Glutamatergic neuron (in vitro differentiated cells): ENCODE data around the gene ANKRD63. TPM values are rescaled to one million over a fixed set of nuclear protein-coding genes. Genes with fewer than 3 reads are reported as not detected.

Experiments used
- DNase-seq: peaks from one replicate; pipeline ENCODE4 v3.0.0; 2022
- H3K27ac Mint-ChIP-seq: one replicate; pipeline ENCODE4 v1.8.0; 2020; ENCODE audit warnings: mild to moderate bottlenecking, mixed read lengths, inconsistent platforms; ENCODE audit not compliant: unreplicated experiment
- H3K27me3 Mint-ChIP-seq: one replicate; pipeline ENCODE4 v1.8.0; 2020; ENCODE audit warnings: mild to moderate bottlenecking, moderate library complexity, mixed read lengths, inconsistent platforms; ENCODE audit not compliant: unreplicated experiment
- H3K36me3 Mint-ChIP-seq: one replicate; pipeline ENCODE4 v1.8.0; 2020; ENCODE audit warnings: mild to moderate bottlenecking, mixed read lengths, inconsistent platforms; ENCODE audit not compliant: unreplicated experiment
- H3K4me1 Mint-ChIP-seq: one replicate; pipeline ENCODE4 v1.8.0; 2020; ENCODE audit warnings: mild to moderate bottlenecking, low read depth, mixed read lengths, inconsistent platforms; ENCODE audit not compliant: unreplicated experiment
- H3K4me3 Mint-ChIP-seq: one replicate; pipeline ENCODE4 v1.8.0; 2020; ENCODE audit warnings: mild to moderate bottlenecking, mixed read lengths, inconsistent platforms; ENCODE audit not compliant: unreplicated experiment
- H3K9me3 Mint-ChIP-seq: one replicate; pipeline ENCODE4 v1.8.0; 2020; ENCODE audit warnings: mild to moderate bottlenecking, moderate library complexity, mixed read lengths, inconsistent platforms; ENCODE audit not compliant: unreplicated experiment
- total RNA-seq: library from RNA; stranded (reverse); fragmentation: NEBNext Ultra II Directional; extraction: Animal tissue kit (Norgen Biotek cat#: 25700); gene quantifications from one replicate; pipeline ENCODE4 v1.2.1, GENCODE V29; 2021; ENCODE audit not compliant: unreplicated experiment
- TF ChIP-seq, protein P1 (sequence below): fragments of 200-600 bp; sonication (generic); IDR thresholded peaks from one replicate; pipeline ENCODE4 v1.5.0; 2021; ENCODE audit not compliant: partially characterized antibody, unreplicated experiment

ANKRD63 gene
- total RNA-seq, 1 donor from 2014 or later = not detected

DNA sequence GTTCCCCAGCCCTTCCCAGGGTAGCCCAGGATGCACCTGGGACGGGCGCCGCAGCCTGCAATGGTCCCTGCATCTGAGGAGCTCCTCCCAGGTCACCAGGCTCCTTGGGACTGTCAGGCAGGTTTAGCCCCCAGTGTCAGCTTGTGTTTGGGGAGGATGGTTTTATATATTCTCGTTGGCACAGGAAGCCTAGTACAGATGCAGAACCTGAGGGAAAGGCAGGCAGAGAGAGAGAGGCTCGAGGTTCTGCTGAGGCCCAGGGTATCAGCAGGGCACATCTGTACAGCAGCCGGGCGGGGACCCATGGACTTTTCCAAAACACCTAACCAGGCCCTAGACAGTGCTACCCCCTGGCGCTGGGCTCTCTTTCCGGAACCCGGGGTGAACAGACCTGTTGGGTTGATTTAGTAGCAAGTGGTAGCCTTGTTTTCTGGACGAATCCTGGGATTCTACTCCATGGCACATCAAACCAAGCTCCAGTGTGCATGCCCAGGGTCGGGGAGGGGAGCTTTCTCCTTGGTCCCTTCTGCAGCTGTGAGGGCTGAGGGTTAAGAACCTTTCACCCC, 35.4 kb downstream of the ANKRD63 start:
- Mint-ChIP-seq H3K36me3 (no peaks in the 10 kb centered on the region), H3K4me3 (no peak overlapping the region), H3K9me3 (no peaks in the 10 kb centered on the region), H3K4me1 (peaks cover 3% of the 10 kb centered on the region), H3K27ac (no peak overlapping the region), H3K27me3 (peaks cover 6% of the 10 kb centered on the region)
- TF ChIP-seq, protein P1, sequence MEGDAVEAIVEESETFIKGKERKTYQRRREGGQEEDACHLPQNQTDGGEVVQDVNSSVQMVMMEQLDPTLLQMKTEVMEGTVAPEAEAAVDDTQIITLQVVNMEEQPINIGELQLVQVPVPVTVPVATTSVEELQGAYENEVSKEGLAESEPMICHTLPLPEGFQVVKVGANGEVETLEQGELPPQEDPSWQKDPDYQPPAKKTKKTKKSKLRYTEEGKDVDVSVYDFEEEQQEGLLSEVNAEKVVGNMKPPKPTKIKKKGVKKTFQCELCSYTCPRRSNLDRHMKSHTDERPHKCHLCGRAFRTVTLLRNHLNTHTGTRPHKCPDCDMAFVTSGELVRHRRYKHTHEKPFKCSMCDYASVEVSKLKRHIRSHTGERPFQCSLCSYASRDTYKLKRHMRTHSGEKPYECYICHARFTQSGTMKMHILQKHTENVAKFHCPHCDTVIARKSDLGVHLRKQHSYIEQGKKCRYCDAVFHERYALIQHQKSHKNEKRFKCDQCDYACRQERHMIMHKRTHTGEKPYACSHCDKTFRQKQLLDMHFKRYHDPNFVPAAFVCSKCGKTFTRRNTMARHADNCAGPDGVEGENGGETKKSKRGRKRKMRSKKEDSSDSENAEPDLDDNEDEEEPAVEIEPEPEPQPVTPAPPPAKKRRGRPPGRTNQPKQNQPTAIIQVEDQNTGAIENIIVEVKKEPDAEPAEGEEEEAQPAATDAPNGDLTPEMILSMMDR = no peak
- no peak for DNase-seq

DNA sequence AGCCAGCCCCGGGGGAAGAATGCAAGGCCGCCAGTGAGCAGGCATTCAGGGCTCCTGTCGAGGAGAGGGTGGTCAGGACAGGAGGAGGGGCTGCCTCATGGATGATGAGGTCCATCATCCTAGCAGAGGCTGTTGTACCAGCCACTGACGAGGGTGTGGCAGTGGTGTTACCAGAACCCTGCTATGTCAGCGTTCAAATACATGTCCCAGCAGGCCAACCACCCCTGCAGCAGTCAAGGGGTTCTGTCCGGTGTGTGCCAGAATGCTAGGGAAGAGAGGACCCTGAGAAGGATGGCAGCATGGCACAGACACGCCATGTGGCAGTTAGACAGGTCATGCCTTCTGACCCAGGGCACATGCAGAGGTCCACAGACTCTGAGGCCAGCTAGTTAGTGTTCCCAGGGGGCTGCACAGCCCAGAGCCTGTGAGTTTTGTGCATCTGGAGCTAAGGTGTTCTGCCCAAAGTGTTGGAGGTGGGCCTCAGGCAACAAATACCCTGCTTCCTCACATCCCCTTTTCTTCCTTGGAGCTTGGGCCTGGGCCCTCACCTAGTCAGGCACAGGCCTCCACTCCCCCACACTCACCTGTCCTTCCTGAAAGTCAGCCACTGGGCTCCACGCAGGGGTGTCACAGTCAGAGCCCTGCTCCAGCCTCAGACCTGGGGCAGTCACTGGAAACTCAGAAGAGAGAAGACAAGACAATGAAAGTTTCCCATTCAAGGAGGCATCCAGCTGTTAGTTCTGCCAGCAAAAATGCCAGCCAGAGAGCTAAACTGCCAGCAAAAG, 36.2 kb downstream of the ANKRD63 start:
- DNase-seq = no peak
- no peak overlapping the region for H3K27ac Mint-ChIP-seq
- TF ChIP-seq, protein P1 = no peak
- no peak overlapping the region for H3K4me3 Mint-ChIP-seq
- H3K9me3 Mint-ChIP-seq = no peaks in the 10 kb centered on the region
- H3K36me3 Mint-ChIP-seq = no peaks in the 10 kb centered on the region
- peaks cover 3% of the 10 kb centered on the region for H3K4me1 Mint-ChIP-seq
- peaks cover 6% of the 10 kb centered on the region for H3K27me3 Mint-ChIP-seq

DNA sequence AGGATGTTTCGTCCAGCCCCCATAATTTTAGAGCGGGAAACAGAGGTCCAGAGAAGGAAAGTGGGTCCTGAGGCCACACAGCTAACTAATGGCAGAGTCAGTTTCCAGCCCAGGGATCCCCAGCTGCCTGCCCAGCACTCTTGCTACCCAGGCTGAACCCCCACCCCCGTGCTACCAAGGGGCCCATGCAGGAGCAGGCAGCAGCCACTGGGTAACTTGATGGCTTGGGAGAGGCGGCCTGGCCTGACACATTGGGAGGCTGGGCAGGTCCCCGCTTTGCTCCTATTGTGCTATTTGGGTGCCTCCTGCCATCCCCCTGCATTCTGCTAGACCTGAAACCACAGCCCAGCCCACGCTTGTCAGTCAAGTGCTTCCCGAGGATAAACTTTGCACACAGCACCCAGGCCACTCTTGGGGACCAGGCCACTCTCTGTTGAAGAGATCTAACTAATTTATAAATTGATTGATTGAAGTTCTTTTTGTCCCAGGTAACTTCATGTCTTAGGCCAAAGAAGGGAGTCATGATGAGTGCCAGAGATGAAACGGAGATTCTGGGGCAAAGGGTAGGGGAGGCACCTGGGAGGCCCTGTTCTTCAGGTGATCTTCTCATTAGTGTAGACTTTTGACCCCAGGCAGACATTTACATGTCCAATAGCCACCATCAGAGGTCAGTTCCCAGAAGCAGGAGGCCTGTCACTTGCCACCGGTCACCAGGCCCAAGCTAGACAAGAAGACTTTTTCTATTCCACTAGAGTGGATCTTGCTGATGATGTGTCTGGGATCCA, 37.0 kb downstream of the ANKRD63 start:
- Mint-ChIP-seq H3K4me3 (no peak overlapping the region), H3K36me3 (no peaks in the 10 kb centered on the region), H3K27ac (no peak overlapping the region), H3K4me1 (peaks cover 3% of the 10 kb centered on the region), H3K9me3 (no peaks in the 10 kb centered on the region), H3K27me3 (peaks cover 3% of the 10 kb centered on the region)
- DNase-seq = no peak
- TF ChIP-seq, protein P1 = no peak

DNA sequence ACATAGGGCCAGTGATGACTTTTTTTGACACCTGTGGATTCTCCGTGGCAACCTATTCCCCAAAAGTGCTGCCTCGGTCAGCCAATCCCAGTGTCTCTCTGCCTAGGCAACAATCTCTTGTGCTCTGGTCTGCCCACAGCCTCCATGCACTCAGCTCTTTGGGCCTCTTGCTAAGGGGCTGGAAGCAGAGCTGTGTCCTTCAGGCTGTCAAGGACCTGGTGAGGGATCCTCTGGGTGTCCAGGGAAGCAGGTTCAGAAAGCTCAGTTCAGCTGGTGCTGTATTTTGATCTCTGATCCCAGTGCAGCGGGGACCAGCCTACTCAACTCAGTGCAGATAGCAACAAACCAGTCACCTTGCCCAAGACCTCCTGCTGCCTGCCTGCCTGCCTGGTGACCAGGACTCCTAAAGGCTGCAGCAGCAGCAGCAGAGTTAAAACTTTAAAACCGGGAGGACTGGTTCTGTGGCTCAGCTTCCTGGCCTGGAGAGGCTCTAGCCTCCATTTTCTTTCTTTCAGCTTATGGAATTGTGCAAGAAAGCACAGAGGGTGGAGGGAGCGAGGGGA, 37.8 kb downstream of the ANKRD63 start:
- H3K27me3 Mint-ChIP-seq = no peaks in the 10 kb centered on the region
- H3K9me3 Mint-ChIP-seq = no peaks in the 10 kb centered on the region
- TF ChIP-seq, protein P1 = no peak
- no peaks in the 10 kb centered on the region for H3K36me3 Mint-ChIP-seq
- no peak overlapping the region for H3K4me3 Mint-ChIP-seq
- no peak overlapping the region for H3K27ac Mint-ChIP-seq
- H3K4me1 Mint-ChIP-seq = peaks cover 3% of the 10 kb centered on the region
- DNase-seq = no peak
